Neural progenitor cell (in vitro differentiated cells): Measurements from ENCODE around the gene GBP1.

Source experiments
- CTCF ChIP-seq: fragments of 200-600 bp; sonication (generic); IDR thresholded peaks from 2 replicates; pipeline ENCODE4 v1.5.1; 2017; ENCODE audit warnings: antibody characterized with exemption, mild to moderate bottlenecking
- EZH2phosphoT487 ChIP-seq: fragments of 200-600 bp; sonication (generic); IDR thresholded peaks from 2 replicates; pipeline ENCODE4 v1.6.1; 2017; ENCODE audit warnings: antibody characterized with exemption

- TF ChIP-seq CTCF (no peak), EZH2phosphoT487 (no peak)
These were observed 5.5 kb upstream of the GBP1 start for GRCh38 chr1:89070509-89070908.
